ENCODE measurements around the gene KLHL6.
A peak's percentile ranks its signal among the peaks of the same experiment; 100 is the strongest.
"Not testable (repeated sequence)": the region's sequence is repeated elsewhere in the genome, so short reads cannot be mapped to it uniquely, and the experiment has no call there.

The KLHL6 gene

DNA sequence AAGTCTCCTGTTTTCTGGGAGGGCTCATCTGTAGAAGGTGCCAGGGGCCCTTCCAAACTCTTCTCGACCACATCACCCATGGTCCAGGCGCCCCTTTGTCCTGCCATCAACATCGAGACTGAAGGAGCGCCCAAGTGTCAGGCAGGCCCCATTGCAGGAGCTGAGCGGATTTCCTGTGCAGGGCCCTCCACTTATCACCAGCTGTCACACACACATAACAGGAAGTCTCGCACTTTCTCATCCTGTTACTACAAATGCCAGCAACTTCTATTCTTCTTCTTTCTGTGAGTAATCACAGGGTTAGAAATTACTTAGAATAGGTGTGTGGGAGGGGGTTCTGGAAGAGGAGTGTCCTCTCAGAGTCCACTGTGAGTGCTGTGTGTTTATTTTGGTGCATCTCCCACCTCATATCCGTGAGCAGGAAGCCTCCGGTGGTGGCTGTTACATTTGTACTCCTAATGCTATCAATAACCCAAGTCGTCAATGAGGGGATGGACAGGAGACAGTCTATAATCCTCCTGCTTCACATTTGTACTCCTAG, at the start of gene KLHL6:
Gene KLHL6 (minus strand): TSS at position 166 of the 541 bp plus-strand sequence. CDS start 53 bp downstream, at position 113.
- DNase-seq: peak; percentile 60

- DNase-seq: no peak
Observed at GRCh38 chr3:183597959-183598358, 42.5 kb upstream of the KLHL6 start.

- DNase-seq: no peak
Observed at GRCh38 chr3:183594636-183595035, 39.1 kb upstream of the KLHL6 start.

DNA sequence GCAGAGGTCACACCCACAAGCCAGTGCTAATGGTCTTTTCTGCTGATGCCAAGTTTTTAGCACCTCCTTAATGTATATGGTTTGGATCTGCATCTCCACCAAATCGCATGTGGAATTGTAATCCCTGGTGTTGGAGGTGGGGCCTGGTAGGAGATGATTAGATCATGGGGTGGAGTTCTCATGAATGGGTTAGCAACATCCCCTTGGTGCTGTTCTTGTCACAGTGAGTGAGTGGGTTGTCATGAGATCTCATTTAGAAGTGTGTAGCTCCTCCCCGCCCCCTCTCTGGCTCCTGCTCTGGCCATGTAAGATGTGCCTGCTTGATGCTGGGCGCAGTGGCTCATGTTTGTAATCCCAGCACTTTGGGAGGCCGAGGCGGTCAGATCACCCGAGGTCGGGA, 37.3 kb upstream of the KLHL6 start:
- DNase-seq: no peak

DNA sequence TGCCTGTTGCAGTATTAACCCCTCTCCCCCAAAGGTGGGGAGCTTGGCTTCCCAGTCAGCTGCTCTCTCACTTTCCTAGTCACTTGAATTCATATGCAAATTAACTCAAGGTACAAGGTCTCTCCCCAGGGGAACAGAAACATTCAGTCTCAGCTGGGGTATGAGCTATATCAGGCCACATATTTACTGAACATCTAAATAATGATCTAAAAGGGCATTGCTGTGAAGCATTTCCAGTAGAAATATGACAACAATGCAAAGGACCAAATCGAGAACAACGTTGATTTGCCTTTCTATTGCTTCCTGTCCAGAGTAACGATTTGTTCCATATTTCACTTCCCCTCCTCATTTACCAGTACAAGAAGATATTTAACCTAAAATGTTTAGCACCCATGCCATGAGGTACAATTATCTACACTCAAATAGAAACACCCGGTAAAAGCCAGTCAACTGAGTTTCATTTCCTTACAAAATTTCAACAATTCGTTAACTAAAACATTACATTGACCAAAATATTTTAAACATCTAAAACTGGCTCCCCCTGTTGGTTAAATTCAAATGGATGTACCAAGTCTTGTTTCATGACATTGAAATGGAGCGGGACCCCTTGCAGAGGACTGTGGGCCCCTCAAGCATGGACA, 36.5 kb upstream of the KLHL6 start:
- DNase-seq: no peak

- DNase-seq: no peak
Observed at GRCh38 chr3:183590442-183590841, 34.9 kb upstream of the KLHL6 start.

DNA sequence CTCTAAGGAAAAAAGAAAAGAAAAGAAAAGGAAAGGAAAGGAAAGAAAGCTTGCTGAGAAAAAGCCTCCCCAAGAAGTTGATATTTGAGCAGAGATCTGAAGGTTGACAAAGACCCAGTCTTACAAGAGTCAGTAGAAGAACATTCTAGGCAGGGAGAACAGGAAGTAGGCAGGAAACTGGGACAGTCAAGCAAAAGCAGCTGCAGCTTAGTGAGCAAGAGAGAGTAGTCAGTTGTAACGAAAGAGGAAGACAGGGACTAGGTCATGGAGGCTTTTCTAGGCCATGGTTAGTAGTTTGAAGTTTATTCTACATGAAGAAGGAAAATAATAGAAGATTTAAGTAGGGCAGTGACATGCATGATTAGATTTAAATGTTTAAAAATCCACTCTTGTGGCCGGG, 31.8 kb upstream of the KLHL6 start:
- DNase-seq: no peak

DNA sequence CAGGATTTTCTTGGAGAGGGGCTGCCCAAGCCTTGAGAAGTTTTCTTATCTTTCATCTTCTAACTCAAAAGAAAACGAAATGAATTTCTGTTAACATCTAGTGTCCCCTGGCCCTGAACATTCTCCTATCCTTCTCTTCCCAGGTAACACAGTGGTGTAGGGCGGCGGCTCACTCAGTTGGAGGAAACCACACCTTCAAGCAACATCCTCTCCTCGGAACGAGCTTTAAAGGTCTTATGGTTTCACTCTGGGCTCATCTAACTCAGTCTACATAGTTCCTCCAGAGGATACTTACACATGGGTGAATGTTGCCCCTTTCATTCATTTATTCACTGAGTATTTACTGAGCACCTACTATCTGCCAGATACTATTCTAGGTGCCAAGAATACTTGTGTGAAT, 31.0 kb upstream of the KLHL6 start:
- peak; percentile 6 for DNase-seq

- no peak for DNase-seq
Observed at GRCh38 chr3:183584914-183585280, 29.4 kb upstream of the KLHL6 start.

DNA sequence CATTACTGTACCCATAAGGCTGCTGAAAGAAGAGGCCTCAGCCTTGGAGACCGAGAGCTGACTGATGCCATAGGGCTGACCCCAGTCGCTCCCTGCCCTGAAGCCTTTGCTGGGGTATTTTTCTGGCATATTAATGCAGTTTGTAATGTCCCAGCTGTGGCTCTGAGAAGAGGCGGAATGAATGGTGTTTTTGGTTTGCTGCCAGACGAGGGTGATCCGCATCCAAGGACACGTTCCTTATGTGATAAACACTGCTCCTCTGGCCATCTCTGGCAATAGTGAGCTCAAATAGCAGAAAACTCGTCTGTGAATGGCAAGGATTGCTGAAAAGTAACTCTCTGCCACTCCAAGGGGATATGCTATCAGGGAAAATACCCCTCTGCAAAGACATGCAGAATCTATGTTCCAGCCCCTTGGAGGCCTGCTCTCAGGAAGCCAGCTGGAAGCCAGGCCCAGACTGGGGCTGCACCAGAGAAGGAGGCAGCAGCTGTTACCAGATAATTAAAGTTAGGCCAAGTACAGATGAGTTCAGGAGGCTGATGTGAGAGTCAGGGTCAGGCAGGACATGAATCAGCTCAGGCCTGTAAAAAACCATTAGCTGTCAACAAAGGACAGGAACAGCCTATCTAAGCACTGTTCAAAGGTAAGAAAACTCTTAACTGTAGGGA, 28.9 kb upstream of the KLHL6 start:
- no peak for DNase-seq

GRCh38 chr3:183583331-183584245, 28.1 kb upstream of the KLHL6 start:
- DNase-seq: no peak

DNA sequence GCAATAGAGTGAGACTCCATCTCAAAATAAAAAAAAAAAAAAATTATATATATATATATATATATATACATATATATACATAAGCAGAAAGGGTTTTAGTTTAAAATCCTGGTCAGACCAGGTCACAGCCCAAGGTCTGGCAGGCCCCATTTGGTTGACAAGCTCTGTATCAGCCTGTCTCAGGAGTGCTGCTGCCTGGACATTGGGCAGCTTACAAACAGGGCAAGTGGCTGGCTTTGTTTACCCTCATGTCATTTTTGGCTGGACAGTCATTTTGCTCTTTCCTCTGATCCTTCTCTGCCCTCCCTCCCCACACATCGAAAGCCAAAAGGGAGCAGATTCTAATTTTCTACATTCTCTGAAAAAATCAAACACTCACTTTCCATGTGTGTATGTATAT, 26.7 kb upstream of the KLHL6 start:
- no peak for DNase-seq

GRCh38 chr3:183581496-183582155, 26.1 kb upstream of the KLHL6 start:
- no peak for DNase-seq

GRCh38 chr3:183579967-183580900, 24.7 kb upstream of the KLHL6 start:
- DNase-seq: no peak

- no peak for DNase-seq
Observed at GRCh38 chr3:183578179-183578578, 22.7 kb upstream of the KLHL6 start.

DNA sequence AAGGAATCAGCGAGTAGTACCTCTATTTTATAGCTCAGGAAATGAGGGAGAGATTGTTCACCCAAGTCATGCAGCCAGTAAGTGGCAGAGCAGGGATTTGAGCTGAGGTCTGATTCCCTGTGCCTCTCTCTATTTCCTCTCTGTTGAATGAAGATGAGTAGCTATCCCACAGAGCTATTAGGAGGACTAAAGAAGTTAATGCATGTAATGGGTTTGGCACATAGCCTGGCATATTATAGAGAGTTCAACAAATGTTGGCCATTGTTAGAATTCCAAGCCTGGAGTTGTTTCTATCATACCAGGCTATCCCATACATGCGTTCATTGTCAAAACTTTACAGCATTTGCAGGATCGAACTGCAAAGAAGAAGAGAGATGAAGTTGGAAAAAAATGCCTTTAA, 21.8 kb upstream of the KLHL6 start:
- DNase-seq: no peak

DNA sequence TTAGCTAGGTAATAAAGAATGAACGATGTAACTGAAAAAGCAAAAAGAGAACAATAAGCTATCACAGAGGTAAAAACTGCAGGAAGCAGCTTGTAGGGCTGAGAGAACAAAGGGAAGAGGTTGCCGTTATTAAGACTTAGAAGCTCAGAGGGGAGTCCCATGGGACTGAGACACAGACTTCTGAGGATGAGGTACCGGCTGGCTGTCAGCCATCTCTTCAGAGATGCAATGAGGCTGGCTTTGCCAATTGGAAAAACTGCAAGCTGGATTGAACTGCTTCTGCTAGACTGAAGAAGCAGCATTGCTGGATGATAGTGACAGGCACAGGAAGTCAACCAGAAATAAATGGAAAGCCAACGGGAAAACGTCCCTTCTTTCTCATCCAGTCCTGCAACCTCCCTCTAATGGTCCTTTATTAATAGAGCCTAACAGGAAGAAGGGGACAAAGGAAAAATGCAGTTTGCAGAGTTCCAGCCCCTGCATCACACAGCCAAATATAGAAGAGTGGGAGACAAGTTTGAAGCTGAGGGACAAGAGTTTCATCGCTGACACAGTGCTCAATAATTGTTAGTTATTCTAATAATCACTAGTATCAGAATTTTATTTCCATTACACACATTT, 21.1 kb upstream of the KLHL6 start:
- no peak for DNase-seq

DNA sequence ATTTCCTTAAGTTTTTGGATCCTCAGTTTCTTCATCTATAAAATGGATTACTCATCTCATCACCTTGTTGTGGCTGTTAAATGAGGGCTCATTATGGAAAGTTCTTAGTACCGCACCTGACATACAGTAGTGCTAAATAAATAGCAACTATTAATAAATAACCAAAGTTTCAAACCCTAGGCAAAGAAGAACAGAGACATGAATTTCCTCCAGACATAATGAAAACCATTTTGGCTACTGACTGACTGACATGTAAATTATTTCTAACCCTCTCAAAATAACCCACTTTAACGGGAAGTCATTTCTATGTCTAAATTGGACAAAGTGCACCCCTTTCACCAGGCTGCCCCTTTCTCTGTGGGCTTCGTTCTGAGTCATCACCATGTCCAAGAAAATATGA, 17.4 kb upstream of the KLHL6 start:
- DNase-seq: no peak

- not testable (repeated sequence) for DNase-seq
Observed at GRCh38 chr3:183570191-183570590, 14.7 kb upstream of the KLHL6 start.

DNA sequence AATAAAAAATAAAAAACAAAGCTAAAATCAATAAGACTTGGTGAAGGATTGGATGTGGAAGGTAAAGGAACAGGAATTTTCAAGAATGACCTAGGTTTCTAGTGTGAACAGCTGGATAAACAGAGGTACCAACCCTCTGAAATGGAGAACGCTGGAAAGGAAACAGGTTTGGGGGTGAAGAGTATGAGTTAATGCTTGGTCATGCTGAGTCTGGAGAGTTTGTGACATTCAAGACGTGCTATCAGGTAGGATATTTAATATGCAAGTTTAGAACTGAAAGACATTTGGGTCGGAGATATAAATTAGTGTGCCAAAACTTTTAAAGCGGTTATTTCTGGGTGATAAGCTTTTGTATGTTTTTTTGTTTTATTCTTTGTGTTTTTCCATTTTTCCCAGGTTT, 11.4 kb upstream of the KLHL6 start:
- DNase-seq: no peak

GRCh38 chr3:183564046-183564445, 8.5 kb upstream of the KLHL6 start:
- no peak for DNase-seq

DNA sequence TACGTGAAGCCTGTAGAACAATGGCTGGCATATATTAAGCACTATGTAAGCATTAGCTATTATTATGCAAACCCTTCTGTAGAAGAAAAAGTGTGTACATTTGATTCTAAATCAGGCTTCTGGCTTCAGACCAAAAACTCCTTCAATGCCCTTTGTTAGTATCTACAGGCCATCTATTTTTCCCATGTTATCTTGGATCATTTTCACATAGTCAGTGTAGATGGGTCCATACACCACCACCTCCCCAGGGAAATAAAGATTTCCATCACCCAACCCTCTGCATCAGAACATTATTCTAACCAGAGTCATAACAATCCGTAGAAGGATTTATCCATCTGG, 8.0 kb upstream of the KLHL6 start:
- DNase-seq: no peak
